Stimulated activated CD8-positive, alpha-beta memory T cell treated with anti-CD3 and anti-CD28 coated beads, Interleukin-2, amount 100 ng/mL, for 1 hour (primary cell): ENCODE measurements around the gene ATP11C.

Experiments used
- DNase-seq, 2 donors: peaks; one replicate each; pipeline ENCODE4 v3.0.0-alpha.2; 2020; ENCODE audit warnings: low read depth in 2 of 2

The ATP11C gene

GRCh38 chrX:139803224-139803623 is 129.6 kb downstream of the ATP11C start:
- no peak for DNase-seq

- no peak for DNase-seq
Measured at GRCh38 chrX:139802048-139802447, 130.8 kb downstream of the ATP11C start.

DNA sequence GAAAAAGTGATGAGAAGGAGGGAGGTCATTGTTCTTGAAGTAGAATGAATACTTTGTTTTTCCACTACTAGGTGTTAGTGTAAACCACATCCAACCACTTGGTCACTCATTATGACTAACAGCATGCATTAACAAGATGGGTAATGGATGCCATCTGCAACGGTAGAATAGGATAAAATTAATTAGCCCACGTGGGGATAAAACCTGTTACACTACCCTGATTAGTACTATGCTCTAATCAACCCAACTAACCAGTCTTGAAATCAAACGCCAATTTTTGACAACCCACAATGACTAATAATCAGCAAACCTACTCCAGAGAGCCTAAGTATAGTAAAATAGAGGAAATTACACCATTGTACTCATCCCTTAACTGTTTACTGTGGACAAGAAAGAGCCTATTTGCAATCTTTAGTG is 131.4 kb downstream of the ATP11C start:
- DNase-seq, result no peak

- no peak for DNase-seq
Measured at GRCh38 chrX:139798701-139799100, 134.2 kb downstream of the ATP11C start.

DNA sequence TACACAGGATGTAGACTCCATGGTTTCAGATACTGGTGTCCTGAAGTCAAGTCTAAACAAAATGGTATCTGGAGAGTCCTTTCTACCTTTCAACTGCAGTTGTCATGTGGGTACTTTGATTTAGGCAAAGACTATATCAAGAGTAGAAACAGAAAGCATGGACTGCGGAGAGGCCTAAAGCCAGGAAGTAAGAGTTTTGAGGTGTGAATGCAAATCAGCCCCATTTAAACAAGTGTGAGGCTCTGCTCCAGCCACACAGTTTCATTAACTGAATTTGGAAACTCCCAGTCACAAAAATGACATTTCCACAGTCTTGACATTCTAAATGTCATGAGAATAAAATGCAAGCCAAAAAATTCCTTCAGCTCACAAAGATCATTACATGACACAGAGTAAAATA is 137.7 kb downstream of the ATP11C start:
- no peak for DNase-seq

DNA sequence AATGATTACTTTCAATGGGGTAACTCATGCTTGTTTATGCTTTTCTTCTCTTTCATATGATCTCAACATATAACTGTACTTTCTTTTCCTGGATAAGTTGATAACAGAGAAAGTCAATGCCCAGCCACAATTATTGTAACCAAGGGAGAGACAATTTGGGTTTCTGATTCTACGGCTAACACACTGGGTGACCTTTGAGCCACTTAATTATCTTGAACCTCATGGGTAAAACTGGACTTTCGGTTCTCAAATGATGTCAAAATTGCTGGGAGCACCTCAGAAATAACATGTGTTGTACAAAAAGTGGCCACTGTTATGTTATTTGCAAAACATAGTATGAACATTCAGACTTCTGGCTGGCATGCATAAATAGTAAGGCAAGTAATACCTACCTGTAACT is 145.3 kb downstream of the ATP11C start:
- DNase-seq, result no peak

DNA sequence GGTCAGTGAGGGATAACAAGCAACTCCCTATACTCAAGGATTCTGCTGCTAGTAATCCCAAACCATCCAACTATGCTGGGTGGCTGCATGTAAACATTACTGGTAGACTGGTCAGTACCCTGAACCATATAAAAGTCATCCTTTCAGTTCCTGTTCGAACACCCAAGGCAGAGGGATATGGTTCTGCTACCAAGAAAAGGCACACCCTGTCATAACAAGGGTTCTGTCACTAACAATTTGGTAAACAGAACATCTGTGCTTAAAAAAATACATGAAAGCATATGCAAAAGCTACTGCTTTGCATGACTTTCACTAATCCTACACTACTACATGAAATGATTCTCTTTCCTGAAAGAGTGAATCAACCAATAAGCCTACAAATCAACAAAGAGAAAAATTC is 148.0 kb downstream of the ATP11C start:
- no peak for DNase-seq

DNA sequence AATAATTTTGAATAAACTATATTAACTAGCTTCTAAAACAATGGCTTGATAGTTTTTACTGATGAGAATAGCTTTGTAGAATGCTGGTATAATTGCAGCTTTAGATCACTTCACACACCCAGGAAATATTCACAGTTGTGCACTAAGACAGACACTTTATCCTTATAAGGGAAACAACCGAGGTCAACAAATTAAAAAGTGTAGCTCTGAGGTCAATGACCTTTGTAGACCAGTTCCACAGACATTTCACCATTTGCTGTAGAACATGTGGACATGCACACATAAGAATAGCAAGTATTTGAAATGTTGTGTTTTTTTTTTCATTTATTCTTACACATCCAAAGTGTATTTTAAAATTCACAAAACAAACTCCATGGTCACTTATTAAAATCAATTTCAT is 148.9 kb downstream of the ATP11C start:
- DNase-seq, result no peak

- DNase-seq, result no peak
Measured at GRCh38 chrX:139783030-139783429, 149.8 kb downstream of the ATP11C start.

DNA sequence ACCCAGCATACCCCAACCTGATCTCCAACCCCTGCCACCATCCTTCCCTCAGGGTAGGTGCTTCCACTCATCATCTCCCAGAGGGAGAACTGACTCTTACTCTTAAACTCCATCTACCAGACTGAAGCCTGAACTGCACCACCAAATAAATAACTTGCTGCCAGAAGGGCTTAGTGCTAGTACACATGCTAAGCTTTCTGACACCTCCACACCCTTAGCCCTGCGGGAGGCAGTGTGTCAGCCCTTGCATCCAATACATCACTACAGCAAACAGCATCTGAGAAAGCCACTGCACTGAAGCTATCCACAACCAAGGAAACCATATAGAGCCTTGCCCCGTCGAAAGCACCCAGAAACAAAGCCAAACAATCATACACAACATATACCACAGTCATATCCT is 156.3 kb downstream of the ATP11C start:
- DNase-seq, result no peak

DNA sequence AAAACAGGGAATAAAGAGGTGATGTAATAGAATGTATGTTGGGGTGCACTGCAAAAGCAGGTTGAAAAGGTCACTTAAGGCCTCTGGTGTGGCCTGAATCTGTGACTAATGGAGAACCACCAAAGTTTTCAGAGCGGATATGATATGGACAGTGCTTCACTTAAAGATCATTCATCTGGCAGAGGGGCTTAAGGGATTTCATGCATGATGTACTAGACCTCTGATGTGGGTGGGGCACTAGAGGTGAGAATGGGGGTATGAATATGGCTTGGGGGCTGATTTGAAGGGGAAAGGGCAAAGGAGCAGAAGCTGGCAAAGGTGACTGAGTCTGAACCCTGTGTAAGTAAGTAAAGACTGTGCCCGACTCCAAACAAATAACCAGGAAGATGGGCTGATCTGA is 162.5 kb downstream of the ATP11C start:
- DNase-seq, result no peak

DNA sequence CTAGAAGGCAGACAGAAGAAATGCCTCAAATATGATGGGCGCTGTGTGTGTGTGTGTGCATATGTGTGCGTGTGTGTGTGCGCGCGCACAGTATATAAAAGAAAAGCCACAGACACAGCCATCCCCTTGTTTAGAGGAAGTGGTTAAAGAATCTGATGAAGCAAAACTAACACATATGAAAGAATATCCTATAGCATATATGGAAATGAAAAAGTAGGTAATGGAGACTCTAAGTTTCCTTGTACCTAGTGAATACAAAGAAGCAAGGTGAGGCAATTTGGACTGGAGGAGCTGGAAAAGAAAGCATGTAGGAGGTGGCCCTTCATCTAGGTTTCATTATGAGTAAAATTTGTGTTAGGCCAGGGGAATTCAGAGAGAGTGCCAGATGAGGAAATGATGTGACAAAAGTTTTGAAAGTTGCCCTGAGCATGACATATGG is 166.3 kb downstream of the ATP11C start:
- no peak for DNase-seq

DNA sequence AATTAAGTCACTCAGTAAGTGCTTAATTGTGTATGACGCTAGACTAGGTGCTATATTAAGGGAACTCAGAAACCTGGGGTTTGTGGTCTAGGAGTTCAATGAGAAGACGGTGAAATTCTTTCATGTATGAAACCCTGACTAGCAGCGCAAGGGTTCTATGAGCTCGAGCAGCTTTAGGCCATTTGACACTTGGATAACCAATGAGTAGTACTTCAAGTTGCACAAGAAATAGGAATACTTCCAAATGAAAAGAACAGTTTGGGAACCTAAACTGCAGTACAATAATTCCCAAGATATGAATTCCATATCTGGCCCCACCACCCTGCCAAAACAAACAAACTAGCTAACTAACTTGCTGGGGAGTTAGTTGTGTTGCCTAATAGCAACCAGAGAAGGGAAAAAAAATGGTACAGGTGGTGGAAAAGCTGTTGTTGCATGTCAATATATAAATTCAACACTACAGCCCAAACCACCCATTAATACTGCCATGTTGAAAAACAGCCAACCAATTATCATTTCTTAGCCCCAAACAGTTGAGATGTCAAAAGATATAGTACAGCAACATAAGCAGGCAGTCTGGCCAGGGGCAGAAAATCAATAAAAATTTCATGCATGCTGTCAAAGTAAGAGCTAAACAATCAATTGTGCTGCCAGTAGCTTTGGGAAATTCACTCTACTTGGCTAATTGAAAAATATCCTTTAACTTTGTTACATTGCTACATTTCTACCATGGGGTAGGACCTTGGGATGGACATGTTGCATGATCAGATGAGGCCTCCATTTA is 170.3 kb downstream of the ATP11C start:
- DNase-seq, result no peak

- no peak for DNase-seq
Measured at GRCh38 chrX:139759637-139760036, 173.2 kb downstream of the ATP11C start.

DNA sequence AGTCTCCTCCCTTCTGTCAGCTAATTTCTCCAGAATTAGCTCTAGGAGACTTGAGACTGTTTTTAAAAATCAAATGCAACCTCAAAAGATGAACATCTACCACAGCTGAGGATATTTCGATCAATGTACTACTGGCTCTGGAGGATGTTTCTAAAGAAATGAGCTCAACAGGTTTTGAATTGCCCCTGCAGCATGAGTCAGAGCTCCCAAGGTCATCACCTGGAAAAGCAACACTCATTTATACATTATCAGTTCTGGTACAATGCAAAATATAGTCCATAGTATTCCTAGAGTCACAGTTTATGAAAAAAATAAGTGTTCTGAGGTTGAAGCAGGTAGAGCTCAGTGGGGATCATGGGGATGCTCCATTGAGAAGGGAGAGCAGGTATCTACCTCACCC is 174.0 kb downstream of the ATP11C start:
- DNase-seq, result no peak

GRCh38 chrX:139758250-139758649 is 174.6 kb downstream of the ATP11C start:
- DNase-seq, result no peak

DNA sequence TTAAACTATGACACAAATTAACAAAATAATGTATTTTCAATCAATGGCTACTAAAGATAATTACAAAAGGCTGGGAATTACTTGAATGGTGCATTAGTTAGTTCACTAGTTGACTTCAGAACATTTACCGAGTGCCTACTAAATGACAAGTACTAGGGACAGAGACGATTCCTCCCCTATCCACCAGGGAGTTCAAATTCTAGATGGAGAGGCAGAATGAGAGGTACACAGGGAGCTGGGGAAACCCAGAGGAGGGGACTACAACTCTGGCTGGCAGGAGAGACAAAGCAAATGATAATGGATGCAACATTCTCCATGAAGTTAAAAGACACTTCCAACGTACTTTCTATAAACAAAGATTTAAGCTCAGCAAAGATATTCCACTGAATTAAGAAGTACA is 181.8 kb downstream of the ATP11C start:
- DNase-seq, result no peak

- DNase-seq, result no peak
Measured at GRCh38 chrX:139750390-139750789, 182.5 kb downstream of the ATP11C start.

DNA sequence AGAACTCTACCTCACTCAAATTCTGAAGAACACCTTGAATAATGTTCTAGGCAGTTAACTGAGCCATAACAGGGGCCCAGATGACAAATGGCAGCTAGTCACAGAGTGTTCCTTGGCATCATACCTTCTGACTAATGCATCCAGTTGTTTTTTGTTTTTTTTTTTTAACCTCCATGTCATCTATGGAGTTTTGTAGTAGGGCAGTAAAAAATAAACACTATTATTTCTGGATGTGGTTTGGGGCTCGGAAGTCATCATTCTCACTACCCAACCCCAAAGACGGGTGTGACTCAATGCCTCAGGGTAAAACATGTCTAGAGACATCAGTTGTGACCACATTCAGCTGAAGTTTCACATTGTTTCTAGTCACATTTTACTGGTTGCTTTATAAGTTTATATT is 193.7 kb downstream of the ATP11C start:
- no peak for DNase-seq

GRCh38 chrX:139738581-139738980 is 194.3 kb downstream of the ATP11C start:
- no peak for DNase-seq

DNA sequence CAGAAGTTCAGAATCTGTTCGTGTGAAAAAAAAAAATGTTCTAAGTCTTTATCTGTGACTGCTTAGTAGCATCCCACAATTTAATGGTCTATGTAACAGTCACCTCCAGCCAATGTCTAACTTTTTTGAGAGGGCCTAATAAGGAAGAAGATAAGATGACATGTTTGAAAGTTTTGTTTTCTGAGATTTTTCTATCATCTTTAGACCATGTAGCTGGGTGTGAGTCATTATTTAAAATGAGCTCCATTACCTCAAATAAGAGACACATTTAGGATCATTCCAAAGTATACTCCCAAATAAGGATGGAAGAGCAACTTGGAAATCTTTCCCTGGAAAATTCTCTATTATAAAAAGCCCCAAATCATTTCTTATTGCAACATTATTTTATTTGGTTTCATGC is 196.7 kb downstream of the ATP11C start:
- DNase-seq, result no peak

DNA sequence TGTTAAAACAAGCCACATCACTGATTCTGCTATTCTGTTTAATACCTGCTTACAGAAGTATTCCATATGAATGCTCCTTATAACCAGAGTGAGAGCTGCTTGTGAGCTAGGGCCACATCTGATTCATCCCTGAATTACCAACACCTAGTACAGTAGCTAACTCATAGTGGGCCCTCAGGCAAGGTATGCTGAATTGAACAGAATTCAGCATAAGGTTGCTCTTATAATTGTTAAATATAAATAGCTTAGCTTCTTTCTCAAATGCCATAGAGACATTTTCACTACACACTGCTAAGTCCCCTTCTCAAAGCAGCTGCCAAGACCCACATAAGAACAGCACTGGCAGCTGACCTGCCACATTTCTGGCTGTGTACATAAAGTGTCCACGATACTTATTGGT is 197.9 kb downstream of the ATP11C start:
- DNase-seq, result no peak

- no peak for DNase-seq
Measured at GRCh38 chrX:139725720-139726119, 207.1 kb downstream of the ATP11C start.

GRCh38 chrX:139724626-139725025 is 208.2 kb downstream of the ATP11C start:
- DNase-seq, result no peak
